Activated naive CD4-positive, alpha-beta T cell treated with anti-CD3 and anti-CD28 coated beads, Interleukin-2, amount 10 ng/mL, durations not matched to agents 7 days and 5 days (primary cell): ENCODE measurements around the gene RIPK1.
"Not testable (repeated sequence)": the region's sequence is repeated elsewhere in the genome, so short reads cannot be mapped to it uniquely, and the experiment has no call there.

ENCODE experiments used
- CTCF ChIA-PET: fragments of 350-600 bp; sonication (Branson Sonifier 250); formaldehyde crosslinking; loops from one replicate; lab custom pipeline; 2021; ENCODE audit warnings: antibody characterized with exemption; lab: Charles Lee
- DNase-seq: peaks from one replicate; pipeline ENCODE4 v3.0.0-alpha.2; 2020
- H3K27ac Mint-ChIP-seq: one replicate; pipeline ENCODE4 v1.8.0; 2021; ENCODE audit warnings: mild to moderate bottlenecking, moderate library complexity, mixed read lengths
- H3K27me3 Mint-ChIP-seq: one replicate; pipeline ENCODE4 v1.8.0; 2021; ENCODE audit warnings: mild to moderate bottlenecking, mixed read lengths
- H3K36me3 Mint-ChIP-seq: one replicate; pipeline ENCODE4 v1.8.0; 2021; ENCODE audit warnings: mixed read lengths
- H3K4me1 Mint-ChIP-seq: one replicate; pipeline ENCODE4 v1.8.0; 2021; ENCODE audit warnings: mixed read lengths
- H3K4me3 Mint-ChIP-seq: one replicate; pipeline ENCODE4 v1.8.0; 2021; ENCODE audit warnings: mild to moderate bottlenecking, moderate library complexity, mixed read lengths
- H3K9me3 Mint-ChIP-seq: one replicate; pipeline ENCODE4 v1.8.0; 2021; ENCODE audit warnings: mixed read lengths

RIPK1 gene

GRCh38 chr6:3055158-3055499 is 13.2 kb upstream of the RIPK1 start:
- not testable (repeated sequence) for H3K27ac Mint-ChIP-seq, H3K36me3 Mint-ChIP-seq, H3K9me3 Mint-ChIP-seq, H3K4me3 Mint-ChIP-seq, DNase-seq
- CTCF ChIA-PET = interaction anchor here (1.5 to 3.8 kb wide), 3 partner anchors 29 to 58 kb away, joined by 3 to 20 read pairs (median 16); no protein-coding TSS in a partner anchor
- Mint-ChIP-seq H3K27me3 (peaks cover 34% of the 10 kb centered on the region), H3K4me1 (peaks cover 49% of the 10 kb centered on the region)

GRCh38 chr6:3057063-3057770 is 11.1 kb upstream of the RIPK1 start:
- Mint-ChIP-seq H3K4me1 (peaks cover 52% of the 10 kb centered on the region), H3K27ac (no peak overlapping the region)

DNA sequence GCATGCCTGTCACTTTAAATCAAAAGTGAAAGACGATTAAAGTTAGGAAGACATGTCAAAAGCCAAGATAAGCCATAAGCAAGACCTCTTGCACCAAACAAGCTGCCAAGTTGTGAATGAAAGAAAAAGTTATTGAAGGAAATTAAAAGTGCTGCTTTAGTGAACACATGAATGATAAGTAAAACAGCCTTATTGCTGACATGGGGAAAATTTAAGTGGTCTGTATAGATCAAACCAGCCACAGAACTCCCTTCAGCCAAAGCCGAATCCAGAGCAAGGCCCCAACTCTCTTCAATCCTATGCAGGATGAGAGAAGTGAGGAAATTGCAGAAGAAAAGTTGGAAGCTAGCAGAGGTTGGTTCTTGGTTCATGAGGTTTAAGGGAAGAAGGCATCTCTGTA is 9.3 kb upstream of the RIPK1 start:
- H3K27me3 Mint-ChIP-seq = peaks cover 14% of the 10 kb centered on the region
- H3K4me1 Mint-ChIP-seq = peaks cover 36% of the 10 kb centered on the region
- no peak overlapping the region for H3K4me3 Mint-ChIP-seq
- no peaks in the 10 kb centered on the region for H3K36me3 Mint-ChIP-seq
- DNase-seq = no peak
- peak overlapping the region; percentile 8 for H3K27ac Mint-ChIP-seq
- H3K9me3 Mint-ChIP-seq = no peaks in the 10 kb centered on the region
- CTCF ChIA-PET = interaction anchor here (1.1 to 2.1 kb wide), 3 partner anchors 57 to 69 kb away, joined by 4 to 11 read pairs (median 4); partner anchors contain the start of gene NQO2

More at GRCh38 chr6:3057063-3057770, 11.1 kb upstream of the RIPK1 start:
- CTCF ChIA-PET = interaction anchor here (0.9 to 3.7 kb wide), 4 partner anchors 56 to 266 kb away, joined by 3 to 22 read pairs (median 12); no protein-coding TSS in a partner anchor
- H3K27me3 Mint-ChIP-seq = peaks cover 25% of the 10 kb centered on the region
- H3K36me3 Mint-ChIP-seq = no peaks in the 10 kb centered on the region
- no peak for DNase-seq
- no peaks in the 10 kb centered on the region for H3K9me3 Mint-ChIP-seq
- H3K4me3 Mint-ChIP-seq = no peak overlapping the region

GRCh38 chr6:3060092-3060491 is 8.2 kb upstream of the RIPK1 start:
- not testable (repeated sequence) for H3K4me3 Mint-ChIP-seq, H3K36me3 Mint-ChIP-seq, DNase-seq, H3K27ac Mint-ChIP-seq, H3K9me3 Mint-ChIP-seq
- CTCF ChIA-PET = interaction anchor here (0.6 to 2.1 kb wide), 4 partner anchors 59 to 320 kb away, joined by 3 to 11 read pairs (median 4); no protein-coding TSS in a partner anchor
- H3K27me3 Mint-ChIP-seq = peaks cover 12% of the 10 kb centered on the region
- peaks cover 35% of the 10 kb centered on the region for H3K4me1 Mint-ChIP-seq

DNA sequence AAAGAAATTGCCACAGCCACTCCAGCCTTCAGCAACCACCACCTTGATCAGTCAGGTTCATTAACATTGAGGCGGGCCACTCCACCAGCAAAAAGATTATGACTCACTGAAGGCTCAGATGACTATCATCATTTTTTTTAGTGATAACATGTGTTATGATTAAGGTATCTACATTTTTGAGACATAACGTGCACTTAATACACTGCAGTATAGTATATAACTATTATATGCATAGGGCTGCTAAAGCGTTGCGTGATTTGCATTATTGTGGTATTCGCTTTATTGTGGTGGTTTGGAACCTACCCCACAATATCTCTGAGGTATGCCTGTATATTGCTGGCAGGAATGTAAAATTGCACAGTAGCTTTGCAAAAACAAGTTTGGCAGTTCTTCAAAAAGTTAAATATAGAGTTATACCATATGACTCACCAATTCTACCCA is 6.8 kb upstream of the RIPK1 start:
- peaks cover 6% of the 10 kb centered on the region for H3K27me3 Mint-ChIP-seq
- CTCF ChIA-PET = interaction anchor here (1.1 to 1.5 kb wide), 3 partner anchors 14 to 64 kb away, joined by 3 to 5 read pairs (median 4); no protein-coding TSS in a partner anchor
- peaks cover 39% of the 10 kb centered on the region for H3K4me1 Mint-ChIP-seq
- H3K36me3 Mint-ChIP-seq = peaks cover 6% of the 10 kb centered on the region
- H3K9me3 Mint-ChIP-seq = no peaks in the 10 kb centered on the region
- no peak overlapping the region for H3K4me3 Mint-ChIP-seq
- DNase-seq = no peak
- no peak overlapping the region for H3K27ac Mint-ChIP-seq

- H3K4me1 Mint-ChIP-seq = peaks cover 54% of the 10 kb centered on the region
- H3K4me3 Mint-ChIP-seq = peak overlapping the region; percentile 85
- H3K27me3 Mint-ChIP-seq, DNase-seq, CTCF ChIA-PET, H3K36me3 Mint-ChIP-seq, H3K9me3 Mint-ChIP-seq: not testable (repeated sequence)
- peak overlapping the region; percentile 86 for H3K27ac Mint-ChIP-seq
Observed at GRCh38 chr6:3063340-3063732, 5.0 kb upstream of the RIPK1 start.

DNA sequence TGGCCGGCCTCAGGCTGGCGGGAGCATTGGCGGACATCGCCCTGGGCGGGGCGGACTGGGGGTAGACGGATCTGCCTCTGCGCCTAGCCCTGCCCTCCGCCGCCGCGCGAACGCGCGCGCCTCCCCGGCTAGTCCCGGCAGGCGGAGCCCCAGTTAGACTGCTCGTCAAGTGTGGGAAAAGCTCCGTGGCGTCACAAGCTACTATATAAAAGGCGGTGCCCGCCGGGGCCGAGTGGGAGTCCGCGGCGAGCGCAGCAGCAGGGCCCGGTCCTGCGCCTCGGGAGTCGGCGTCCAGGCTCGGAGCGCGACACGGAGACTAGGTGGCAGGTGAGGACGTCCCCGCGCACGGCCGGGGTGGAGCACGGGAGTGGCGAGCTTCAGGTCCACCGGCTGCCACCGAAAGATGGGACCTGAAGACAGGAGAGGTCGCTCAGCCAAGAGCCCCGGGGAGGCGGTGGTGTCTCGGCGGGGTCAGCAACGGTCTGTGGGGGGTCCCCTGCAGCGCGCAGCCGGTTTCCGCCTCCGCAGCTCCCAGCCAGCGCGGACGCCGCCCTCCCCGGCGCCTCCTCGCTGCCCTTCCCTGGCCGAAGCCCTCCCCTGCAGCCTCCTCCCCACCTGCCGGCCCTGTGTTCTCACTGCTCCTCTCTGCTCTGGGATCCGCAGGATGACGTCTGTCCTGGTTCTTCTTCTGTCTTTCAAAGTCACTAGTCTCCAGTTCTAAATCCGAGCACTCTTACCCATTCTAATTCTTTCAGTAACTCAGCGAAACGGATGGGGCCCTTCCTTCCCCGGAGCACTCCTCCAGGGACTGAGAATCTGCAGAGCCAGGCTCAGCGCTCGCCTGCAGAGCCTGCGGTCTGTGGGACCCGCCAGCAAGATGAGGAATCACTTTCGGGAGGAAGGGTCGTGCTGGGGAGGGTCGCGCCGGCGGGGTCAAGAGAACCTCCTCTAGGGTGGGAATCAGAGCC is 4.3 kb upstream of the RIPK1 start:
- Mint-ChIP-seq H3K4me3 (peak overlapping the region; percentile 85), H3K9me3 (no peaks in the 10 kb centered on the region), H3K27me3 (peaks cover 6% of the 10 kb centered on the region), H3K36me3 (peaks cover 10% of the 10 kb centered on the region), H3K4me1 (peaks cover 48% of the 10 kb centered on the region), H3K27ac (peak overlapping the region; percentile 86)
- CTCF ChIA-PET = no interaction called here
- peak; percentile 94 for DNase-seq

GRCh38 chr6:3071568-3071967 is 3.3 kb downstream of the RIPK1 start:
- Mint-ChIP-seq H3K27ac (no peak overlapping the region), H3K4me3 (no peak overlapping the region), H3K4me1 (peaks cover 72% of the 10 kb centered on the region), H3K27me3 (no peaks in the 10 kb centered on the region), H3K36me3 (peaks cover 38% of the 10 kb centered on the region), H3K9me3 (no peaks in the 10 kb centered on the region)
- CTCF ChIA-PET = interaction anchor here (0.8 kb wide), 1 partner anchor 25 kb away, joined by 3 read pairs; no protein-coding TSS in a partner anchor
- DNase-seq = no peak

DNA sequence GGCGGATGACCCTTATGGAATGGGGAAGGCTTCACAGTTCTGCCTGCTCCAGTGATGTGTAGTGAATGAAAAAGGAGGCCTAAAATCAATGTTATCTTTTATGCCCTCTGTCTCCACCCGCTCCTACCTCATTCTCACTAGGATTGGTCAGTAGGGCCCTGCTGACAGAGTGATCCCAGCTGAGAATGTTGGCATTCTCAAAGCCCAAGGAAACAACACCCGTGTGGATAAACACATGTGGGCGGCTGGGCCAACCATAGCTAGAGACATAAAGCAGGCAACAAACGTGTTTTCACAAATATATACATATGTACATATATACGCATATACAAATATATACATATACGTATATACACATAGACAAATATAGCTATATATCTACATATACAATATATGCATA is 4.5 kb downstream of the RIPK1 start:
- no peaks in the 10 kb centered on the region for H3K9me3 Mint-ChIP-seq
- no peak for DNase-seq
- no peak overlapping the region for H3K27ac Mint-ChIP-seq
- CTCF ChIA-PET = interaction anchor here (1.1 kb wide), 1 partner anchor 14 kb away, joined by 3 read pairs; no protein-coding TSS in a partner anchor
- no peaks in the 10 kb centered on the region for H3K27me3 Mint-ChIP-seq
- H3K36me3 Mint-ChIP-seq = peaks cover 47% of the 10 kb centered on the region
- peaks cover 68% of the 10 kb centered on the region for H3K4me1 Mint-ChIP-seq
- no peak overlapping the region for H3K4me3 Mint-ChIP-seq

- no peaks in the 10 kb centered on the region for H3K27me3 Mint-ChIP-seq
- CTCF ChIA-PET = interaction anchor here (1.1 kb wide), 1 partner anchor 13 kb away, joined by 3 read pairs; no protein-coding TSS in a partner anchor
- H3K9me3 Mint-ChIP-seq = no peaks in the 10 kb centered on the region
- H3K4me3 Mint-ChIP-seq = no peak overlapping the region
- H3K36me3 Mint-ChIP-seq = peaks cover 49% of the 10 kb centered on the region
- no peak for DNase-seq
- H3K27ac Mint-ChIP-seq = no peak overlapping the region
- H3K4me1 Mint-ChIP-seq = peaks cover 64% of the 10 kb centered on the region
Observed at GRCh38 chr6:3073382-3073781, 5.1 kb downstream of the RIPK1 start.

DNA sequence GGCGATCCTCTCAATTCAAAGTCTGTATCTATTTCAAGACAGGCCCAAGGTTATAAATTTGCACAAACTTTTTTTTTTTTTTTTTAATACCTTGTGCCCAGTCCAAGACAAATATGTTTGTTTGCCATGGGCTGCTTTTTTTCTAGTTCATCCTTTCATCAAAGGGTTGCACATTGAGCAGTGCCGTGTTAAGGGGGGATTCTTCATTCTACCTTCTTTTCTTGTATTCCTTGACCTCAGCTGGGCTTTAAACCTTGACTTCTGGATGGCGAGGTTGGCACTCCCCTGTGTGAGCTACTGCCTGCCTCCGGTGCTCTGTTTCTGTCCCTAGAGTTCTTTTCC is 7.4 kb downstream of the RIPK1 start:
- no peak for DNase-seq
- no peaks in the 10 kb centered on the region for H3K27me3 Mint-ChIP-seq
- peak overlapping the region; percentile 50 for H3K4me3 Mint-ChIP-seq
- H3K4me1 Mint-ChIP-seq = peaks cover 47% of the 10 kb centered on the region
- CTCF ChIA-PET = interaction anchor here (0.6 to 1.5 kb wide), 4 partner anchors 9 to 55 kb away, joined by 3 to 4 read pairs (median 3); no protein-coding TSS in a partner anchor
- peak overlapping the region; percentile 50 for H3K27ac Mint-ChIP-seq
- no peaks in the 10 kb centered on the region for H3K9me3 Mint-ChIP-seq
- H3K36me3 Mint-ChIP-seq = peaks cover 48% of the 10 kb centered on the region

DNA sequence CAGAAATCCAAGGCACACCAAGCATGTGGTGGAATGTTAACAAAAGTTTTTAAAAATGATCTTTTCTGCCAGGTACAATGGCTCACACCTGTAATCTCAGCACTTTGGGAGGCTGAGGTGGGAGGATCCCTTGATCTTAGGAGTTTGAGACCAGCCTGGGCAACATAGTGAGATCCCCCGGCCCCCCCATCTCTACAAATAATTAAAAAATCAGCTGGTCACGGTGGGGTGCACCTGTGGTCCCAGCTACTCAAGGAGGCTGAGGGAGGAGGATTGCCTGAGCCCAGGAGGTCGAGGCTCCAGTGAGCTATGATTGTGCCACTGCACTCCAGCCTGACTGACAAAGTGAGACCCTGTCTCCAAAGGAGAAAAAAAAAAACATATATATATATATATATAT is 8.0 kb downstream of the RIPK1 start:
- Mint-ChIP-seq H3K4me3 (no peak overlapping the region), H3K9me3 (no peaks in the 10 kb centered on the region), H3K4me1 (peaks cover 42% of the 10 kb centered on the region), H3K36me3 (peaks cover 51% of the 10 kb centered on the region), H3K27me3 (no peaks in the 10 kb centered on the region), H3K27ac (no peak overlapping the region)
- CTCF ChIA-PET = interaction anchor here (1.4 to 1.5 kb wide), 2 partner anchors 9 to 23 kb away, joined by 3 read pairs; no protein-coding TSS in a partner anchor
- DNase-seq = no peak

DNA sequence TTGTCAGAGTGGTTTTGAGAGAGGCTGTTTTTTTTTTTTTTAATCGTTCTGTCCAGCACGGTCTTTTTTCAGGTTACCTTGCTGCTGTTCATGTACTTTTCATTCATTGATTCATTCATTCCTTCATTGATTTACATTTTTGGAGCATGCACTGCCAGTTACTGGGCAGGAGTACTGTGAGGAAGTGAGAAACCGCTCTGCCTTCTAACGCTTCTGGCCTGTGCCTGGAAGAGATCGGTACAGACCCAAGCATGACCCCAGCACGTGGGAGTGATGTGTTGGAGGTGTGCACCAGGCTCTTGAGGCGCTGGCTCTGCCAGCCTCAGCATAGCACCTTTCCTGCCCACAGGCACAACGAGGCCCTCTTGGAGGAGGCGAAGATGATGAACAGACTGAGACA is 9.1 kb downstream of the RIPK1 start:
- Mint-ChIP-seq H3K36me3 (peaks cover 55% of the 10 kb centered on the region), H3K27me3 (no peaks in the 10 kb centered on the region), H3K4me1 (peaks cover 38% of the 10 kb centered on the region), H3K9me3 (no peaks in the 10 kb centered on the region), H3K4me3 (no peak overlapping the region), H3K27ac (no peak overlapping the region)
- DNase-seq = no peak
- CTCF ChIA-PET = no interaction called here

DNA sequence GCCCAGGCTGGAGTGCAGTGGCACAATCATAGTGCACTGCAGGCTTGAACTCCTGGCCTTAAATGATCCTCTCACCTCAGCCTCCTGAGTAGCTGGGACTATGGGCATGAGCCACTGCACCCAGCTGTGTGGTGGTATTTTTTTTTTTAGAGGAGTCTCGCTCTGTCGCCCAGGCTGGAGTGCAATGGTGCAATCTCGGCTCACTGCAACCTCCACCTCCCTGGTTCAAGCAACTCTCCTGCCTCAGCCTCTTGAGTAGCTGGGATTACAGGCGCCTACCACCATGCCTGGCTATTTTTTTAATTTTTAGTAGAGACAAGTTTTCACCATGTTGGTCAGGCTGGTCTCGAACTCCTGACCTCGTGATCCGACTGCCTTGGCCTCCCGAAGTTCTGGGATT is 10.7 kb downstream of the RIPK1 start:
- peaks cover 32% of the 10 kb centered on the region for H3K4me1 Mint-ChIP-seq
- H3K27ac Mint-ChIP-seq, H3K4me3 Mint-ChIP-seq, H3K27me3 Mint-ChIP-seq, CTCF ChIA-PET, H3K9me3 Mint-ChIP-seq, DNase-seq: not testable (repeated sequence)
- peaks cover 65% of the 10 kb centered on the region for H3K36me3 Mint-ChIP-seq
